HepG2 (cell line): Measurements from ENCODE around the gene BIRC5. TPM values are rescaled to one million over a fixed set of nuclear protein-coding genes. Genes with fewer than 3 reads are reported as not detected.

ENCODE experiments used
- ARID5B ChIP-seq: IDR thresholded peaks from 2 replicates; pipeline ENCODE4 v1.4.0; 2020; ENCODE audit warnings: mild to moderate bottlenecking, missing genetic modification reagents
- ATAD3A ChIP-seq: sonication (generic); formaldehyde crosslinking; IDR thresholded peaks from 2 replicates; pipeline ENCODE4 v1.4.0; 2020; ENCODE audit warnings: missing genetic modification reagents
- BCL6 ChIP-seq: IDR thresholded peaks from 2 replicates; pipeline ENCODE4 v1.6.1; 2016; ENCODE audit warnings: missing genetic modification reagents, missing compliant biosample characterization
- FOXA3 ChIP-seq: IDR thresholded peaks from 2 replicates; pipeline ENCODE4 v1.6.1; 2016; ENCODE audit warnings: missing genetic modification reagents, missing compliant biosample characterization
- HNRNPL ChIP-seq: fragments of 200-400 bp; formaldehyde crosslinking; IDR thresholded peaks from 2 replicates; pipeline ENCODE4 v1.6.1; 2017; ENCODE audit warnings: mild to moderate bottlenecking, low read depth, low read length
- IKZF4 ChIP-seq: sonication (generic); formaldehyde crosslinking; IDR thresholded peaks from 2 replicates; pipeline ENCODE4 v1.5.1; 2020; ENCODE audit warnings: borderline replicate concordance, mild to moderate bottlenecking, low read depth, missing genetic modification reagents; ENCODE audit errors: not compliant biosample characterization
- MAZ ChIP-seq, 2 experiments: sonication (generic) in 1 of 2; formaldehyde crosslinking in 1 of 2; IDR thresholded peaks; 2 replicates each; pipeline versions ENCODE4 v1.5.0 to v1.6.1; 2012 to 2020; ENCODE audit warnings: low read depth in 2 of 2, mild to moderate bottlenecking in 2 of 2, borderline replicate concordance in 1 of 2, improper control_type of control experiment in 1 of 2, low read length in 1 of 2, missing genetic modification reagents in 1 of 2, moderate library complexity in 1 of 2
- MYC ChIP-seq: sonication (generic); formaldehyde crosslinking; IDR thresholded peaks from 2 replicates; pipeline ENCODE4 v1.9.0; 2021; ENCODE audit warnings: missing genetic modification reagents, borderline replicate concordance
- SPEN ChIP-seq: sonication (generic); formaldehyde crosslinking; IDR thresholded peaks from 2 replicates; pipeline ENCODE4 v1.5.1; 2020; ENCODE audit warnings: low read depth, mild to moderate bottlenecking, missing genetic modification reagents
- ZNF12 ChIP-seq: sonication (generic); formaldehyde crosslinking; IDR thresholded peaks from 2 replicates; pipeline ENCODE4 v1.5.0; 2020; ENCODE audit warnings: missing genetic modification reagents
- ZNF20 ChIP-seq: sonication (generic); formaldehyde crosslinking; IDR thresholded peaks from 2 replicates; pipeline ENCODE4 v1.4.0; 2020; ENCODE audit warnings: mild to moderate bottlenecking, moderate library complexity, missing genetic modification reagents
- ZNF230 ChIP-seq: sonication (generic); formaldehyde crosslinking; IDR thresholded peaks from 2 replicates; pipeline ENCODE4 v1.4.0; 2020; ENCODE audit warnings: mild to moderate bottlenecking, missing genetic modification reagents
- ZNF362 ChIP-seq: sonication (generic); formaldehyde crosslinking; IDR thresholded peaks from 2 replicates; pipeline ENCODE4 v1.4.0; 2020; ENCODE audit warnings: missing genetic modification reagents, mild to moderate bottlenecking, borderline replicate concordance
- ZNF460 ChIP-seq: sonication (generic); formaldehyde crosslinking; IDR thresholded peaks from 2 replicates; pipeline ENCODE4 v1.5.1; 2020; ENCODE audit warnings: missing genetic modification reagents, mild to moderate bottlenecking, borderline replicate concordance
- ZNF564 ChIP-seq: sonication (generic); formaldehyde crosslinking; IDR thresholded peaks from 2 replicates; pipeline ENCODE4 v1.8.1; 2023; ENCODE audit warnings: mild to moderate bottlenecking, missing genetic modification reagents
- polyA plus RNA-seq, 8 experiments: library from polyadenylated mRNA; depleted of rRNA in 3 of 8; stranded (reverse) in 7 of 8; unstranded in 1 of 8; fragments of >200 nt; fragmentation: Illumina TruSeq in 4 of 8; extraction: Trizol in 4 of 8; gene quantifications; 2 replicates each; pipeline versions ENCODE4 v1.2.1 to v1.2.3, GENCODE V29; 2011 to 2016; ENCODE audit warnings: low read depth in 4 of 8, missing spikeins in 1 of 8, mixed read lengths in 1 of 8; ENCODE audit not compliant: insufficient read depth in 1 of 8
- total RNA-seq, 5 experiments: library from RNA; depleted of rRNA; stranded (reverse); fragments of >200 nt; fragmentation: Illumina TruSeq; extraction: Trizol; gene quantifications; 2 replicates each; pipeline ENCODE4 v1.2.3, GENCODE V29; 2016; ENCODE audit warnings: low read depth in 1 of 5
- TF ChIP-seq, protein P1 (sequence below): sonication (generic); formaldehyde crosslinking; conservative IDR thresholded peaks from 2 replicates; pipeline ENCODE4 v1.4.0; 2020; ENCODE audit warnings: missing genetic modification reagents
- TF ChIP-seq, protein P2 (sequence below): IDR thresholded peaks from 2 replicates; pipeline ENCODE4 v1.6.1; 2016; ENCODE audit warnings: mild to moderate bottlenecking, missing biosample characterization, missing genetic modification reagents

The BIRC5 gene
- total and polyA plus RNA-seq, 2 of the 13 experiments (the other 11 are each of a cell fraction or from before 2014, with no cell fraction given) = 30.3 to 135 TPM

- TF ChIP-seq ARID5B (CRISPR knock-in tag) = no peak
- no peak for TF ChIP-seq MYC (CRISPR knock-in tag)
- TF ChIP-seq HNRNPL = no peak
- TF ChIP-seq BCL6 (CRISPR knock-in tag) = no peak
- no peak for TF ChIP-seq MAZ (IDR thresholded peaks at IDR 0.05; ENCODE audit: borderline replicate concordance, low read depth, low read length)
- TF ChIP-seq MAZ (CRISPR knock-in tag; IDR thresholded peaks at IDR 0.05; ENCODE audit: low read depth) = no peak
- TF ChIP-seq FOXA3 = 0 out of 2 replicates have a peak, but pooled peaks have one; percentile 6
- TF ChIP-seq, protein P1, sequence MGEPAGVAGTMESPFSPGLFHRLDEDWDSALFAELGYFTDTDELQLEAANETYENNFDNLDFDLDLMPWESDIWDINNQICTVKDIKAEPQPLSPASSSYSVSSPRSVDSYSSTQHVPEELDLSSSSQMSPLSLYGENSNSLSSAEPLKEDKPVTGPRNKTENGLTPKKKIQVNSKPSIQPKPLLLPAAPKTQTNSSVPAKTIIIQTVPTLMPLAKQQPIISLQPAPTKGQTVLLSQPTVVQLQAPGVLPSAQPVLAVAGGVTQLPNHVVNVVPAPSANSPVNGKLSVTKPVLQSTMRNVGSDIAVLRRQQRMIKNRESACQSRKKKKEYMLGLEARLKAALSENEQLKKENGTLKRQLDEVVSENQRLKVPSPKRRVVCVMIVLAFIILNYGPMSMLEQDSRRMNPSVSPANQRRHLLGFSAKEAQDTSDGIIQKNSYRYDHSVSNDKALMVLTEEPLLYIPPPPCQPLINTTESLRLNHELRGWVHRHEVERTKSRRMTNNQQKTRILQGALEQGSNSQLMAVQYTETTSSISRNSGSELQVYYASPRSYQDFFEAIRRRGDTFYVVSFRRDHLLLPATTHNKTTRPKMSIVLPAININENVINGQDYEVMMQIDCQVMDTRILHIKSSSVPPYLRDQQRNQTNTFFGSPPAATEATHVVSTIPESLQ (CRISPR knock-in tag) = no peak
- TF ChIP-seq ZNF564 (CRISPR knock-in tag) = no peak
- TF ChIP-seq, protein P2, sequence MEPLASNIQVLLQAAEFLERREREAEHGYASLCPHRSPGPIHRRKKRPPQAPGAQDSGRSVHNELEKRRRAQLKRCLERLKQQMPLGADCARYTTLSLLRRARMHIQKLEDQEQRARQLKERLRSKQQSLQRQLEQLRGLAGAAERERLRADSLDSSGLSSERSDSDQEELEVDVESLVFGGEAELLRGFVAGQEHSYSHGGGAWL (CRISPR knock-in tag) = peak; percentile 3; the same call in 1 of the 2 replicates
- no peak for TF ChIP-seq ZNF20
- TF ChIP-seq IKZF4 (CRISPR knock-in tag) = no peak
- no peak for TF ChIP-seq ZNF362 (CRISPR knock-in tag)
- no peak for TF ChIP-seq SPEN (CRISPR knock-in tag)
- TF ChIP-seq ATAD3A = no peak
- no peak for TF ChIP-seq ZNF460 (CRISPR knock-in tag)
- no peak for TF ChIP-seq ZNF230
- TF ChIP-seq ZNF12 (CRISPR knock-in tag) = 0 out of 2 replicates have a peak, but pooled peaks have one; percentile 18
These were observed 43.8 kb downstream of the BIRC5 start (continued) for GRCh38 chr17:78257810-78258322.
